Measurements from ENCODE around the gene ABCG2.

Gene ABCG2

GRCh38 chr4:88098993-88099752 is 59.3 kb downstream of the ABCG2 start:
- Histone ChIP-seq H3K9me3 (no peaks in the 10 kb centered on the region), H3K27me3 (ENCODE audit: low read depth) (no peaks in the 10 kb centered on the region), H3K36me3 (replicated peaks) (no peaks in the 10 kb centered on the region), H3K4me1 (peaks cover 9% of the 10 kb centered on the region), H3K4me3 (no peak overlapping the region)
- in situ Hi-C loops (cut with MboI; ENCODE audit: low sequenced_read_pairs) = no loop called here
- DNase-seq (ENCODE audit: low spot score in 2 of 2) = no peak

GRCh38 chr4:88097781-88098180 is 60.7 kb downstream of the ABCG2 start:
- Histone ChIP-seq H3K4me3 (no peak overlapping the region), H3K9me3 (no peaks in the 10 kb centered on the region), H3K4me1 (peaks cover 15% of the 10 kb centered on the region), H3K36me3 (replicated peaks) (no peaks in the 10 kb centered on the region), H3K27me3 (ENCODE audit: low read depth) (no peaks in the 10 kb centered on the region)
- DNase-seq (ENCODE audit: low spot score in 2 of 2) = no peak
- in situ Hi-C loops (cut with MboI; ENCODE audit: low sequenced_read_pairs) = no loop called here

GRCh38 chr4:88097301-88097700 is 61.1 kb downstream of the ABCG2 start:
- DNase-seq (ENCODE audit: low spot score in 2 of 2) = no peak
- H3K4me3 ChIP-seq = no peak overlapping the region
- no peaks in the 10 kb centered on the region for H3K36me3 ChIP-seq (replicated peaks)
- H3K27me3 ChIP-seq (ENCODE audit: low read depth) = no peaks in the 10 kb centered on the region
- in situ Hi-C loops (cut with MboI; ENCODE audit: low sequenced_read_pairs) = no loop called here
- peaks cover 15% of the 10 kb centered on the region for H3K4me1 ChIP-seq
- no peaks in the 10 kb centered on the region for H3K9me3 ChIP-seq

GRCh38 chr4:88093874-88094273 is 64.6 kb downstream of the ABCG2 start:
- DNase-seq (ENCODE audit: low spot score in 2 of 2) = no peak
- in situ Hi-C loops (cut with MboI; ENCODE audit: low sequenced_read_pairs) = no loop called here
- Histone ChIP-seq H3K4me1 (peaks cover 15% of the 10 kb centered on the region), H3K27me3 (ENCODE audit: low read depth) (no peaks in the 10 kb centered on the region), H3K36me3 (replicated peaks) (no peaks in the 10 kb centered on the region), H3K9me3 (no peaks in the 10 kb centered on the region), H3K4me3 (no peak overlapping the region)

- in situ Hi-C loops (cut with MboI; ENCODE audit: low sequenced_read_pairs) = no loop called here
- H3K27me3 ChIP-seq (ENCODE audit: low read depth) = no peaks in the 10 kb centered on the region
- no peak for DNase-seq (ENCODE audit: low spot score in 2 of 2)
- peaks cover 14% of the 10 kb centered on the region for H3K4me1 ChIP-seq
- H3K4me3 ChIP-seq = no peak overlapping the region
- H3K36me3 ChIP-seq (replicated peaks) = no peaks in the 10 kb centered on the region
- H3K9me3 ChIP-seq = no peaks in the 10 kb centered on the region
Measured at GRCh38 chr4:88091378-88091777, 67.1 kb downstream of the ABCG2 start.

GRCh38 chr4:88090898-88091297 is 67.5 kb downstream of the ABCG2 start:
- no peaks in the 10 kb centered on the region for H3K9me3 ChIP-seq
- no peak overlapping the region for H3K4me3 ChIP-seq
- DNase-seq (ENCODE audit: low spot score in 2 of 2) = no peak
- in situ Hi-C loops (cut with MboI; ENCODE audit: low sequenced_read_pairs) = no loop called here
- H3K36me3 ChIP-seq (replicated peaks) = no peaks in the 10 kb centered on the region
- H3K4me1 ChIP-seq = peaks cover 10% of the 10 kb centered on the region
- H3K27me3 ChIP-seq (ENCODE audit: low read depth) = no peaks in the 10 kb centered on the region

- no peak for DNase-seq (ENCODE audit: low spot score in 2 of 2)
- Histone ChIP-seq H3K9me3 (no peaks in the 10 kb centered on the region), H3K36me3 (replicated peaks) (no peaks in the 10 kb centered on the region), H3K27me3 (ENCODE audit: low read depth) (no peaks in the 10 kb centered on the region), H3K4me3 (no peak overlapping the region), H3K4me1 (no peaks in the 10 kb centered on the region)
- in situ Hi-C loops (cut with MboI; ENCODE audit: low sequenced_read_pairs) = no loop called here
Measured at GRCh38 chr4:88087004-88087403, 71.4 kb downstream of the ABCG2 start.

GRCh38 chr4:88080626-88081025 is 77.8 kb downstream of the ABCG2 start:
- no peak overlapping the region for H3K4me3 ChIP-seq
- peaks cover 7% of the 10 kb centered on the region; the same call in 1 of the 2 replicates for H3K36me3 ChIP-seq (replicated peaks)
- no peaks in the 10 kb centered on the region for H3K27me3 ChIP-seq (ENCODE audit: low read depth)
- no peak for DNase-seq (ENCODE audit: low spot score in 2 of 2)
- no peaks in the 10 kb centered on the region for H3K4me1 ChIP-seq
- H3K9me3 ChIP-seq = no peaks in the 10 kb centered on the region
- in situ Hi-C loops (cut with MboI; ENCODE audit: low sequenced_read_pairs) = no loop called here

GRCh38 chr4:88078579-88078978 is 79.9 kb downstream of the ABCG2 start:
- Histone ChIP-seq H3K27me3 (ENCODE audit: low read depth) (no peaks in the 10 kb centered on the region), H3K4me1 (no peaks in the 10 kb centered on the region), H3K9me3 (no peaks in the 10 kb centered on the region), H3K4me3 (no peak overlapping the region), H3K36me3 (replicated peaks) (peaks cover 7% of the 10 kb centered on the region; the same call in 1 of the 2 replicates)
- in situ Hi-C loops (cut with MboI; ENCODE audit: low sequenced_read_pairs) = no loop called here
- no peak for DNase-seq (ENCODE audit: low spot score in 2 of 2)

- peaks cover 7% of the 10 kb centered on the region; the same call in 1 of the 2 replicates for H3K36me3 ChIP-seq (replicated peaks)
- in situ Hi-C loops (cut with MboI; ENCODE audit: low sequenced_read_pairs) = no loop called here
- H3K27me3 ChIP-seq (ENCODE audit: low read depth) = no peaks in the 10 kb centered on the region
Measured at GRCh38 chr4:88077911-88078524, 80.4 kb downstream of the ABCG2 start.

GRCh38 chr4:88075336-88075735 is 83.1 kb downstream of the ABCG2 start:
- no peaks in the 10 kb centered on the region for H3K4me1 ChIP-seq
- DNase-seq (ENCODE audit: low spot score in 2 of 2) = no peak
- H3K27me3 ChIP-seq (ENCODE audit: low read depth) = no peaks in the 10 kb centered on the region
- in situ Hi-C loops (cut with MboI; ENCODE audit: low sequenced_read_pairs) = no loop called here
- no peaks in the 10 kb centered on the region for H3K9me3 ChIP-seq
- H3K4me3 ChIP-seq = no peak overlapping the region
- peaks cover 13% of the 10 kb centered on the region for H3K36me3 ChIP-seq (replicated peaks)

More at GRCh38 chr4:88077911-88078524, 80.4 kb downstream of the ABCG2 start:
- no peaks in the 10 kb centered on the region for H3K4me1 ChIP-seq
- no peaks in the 10 kb centered on the region for H3K9me3 ChIP-seq
- no peak for DNase-seq (ENCODE audit: low spot score in 2 of 2)
- H3K4me3 ChIP-seq = no peak overlapping the region

GRCh38 chr4:88070031-88070430 is 88.4 kb downstream of the ABCG2 start:
- Histone ChIP-seq H3K27me3 (ENCODE audit: low read depth) (no peaks in the 10 kb centered on the region), H3K9me3 (no peaks in the 10 kb centered on the region), H3K4me3 (no peak overlapping the region), H3K36me3 (replicated peaks) (peaks cover 25% of the 10 kb centered on the region), H3K4me1 (no peaks in the 10 kb centered on the region)
- in situ Hi-C loops (cut with MboI; ENCODE audit: low sequenced_read_pairs) = no loop called here
- DNase-seq (ENCODE audit: low spot score in 2 of 2) = no peak

- in situ Hi-C loops (cut with MboI; ENCODE audit: low sequenced_read_pairs) = no loop called here
- Histone ChIP-seq H3K27me3 (ENCODE audit: low read depth) (no peaks in the 10 kb centered on the region), H3K9me3 (no peaks in the 10 kb centered on the region), H3K4me1 (no peaks in the 10 kb centered on the region), H3K36me3 (replicated peaks) (peaks cover 33% of the 10 kb centered on the region), H3K4me3 (no peak overlapping the region)
- DNase-seq (ENCODE audit: low spot score in 2 of 2) = no peak
Measured at GRCh38 chr4:88064410-88064809, 94.0 kb downstream of the ABCG2 start.

GRCh38 chr4:88063634-88064296 is 94.7 kb downstream of the ABCG2 start:
- in situ Hi-C loops (cut with MboI; ENCODE audit: low sequenced_read_pairs) = no loop called here
- no peak overlapping the region for H3K4me3 ChIP-seq
- H3K9me3 ChIP-seq = no peaks in the 10 kb centered on the region
- no peaks in the 10 kb centered on the region for H3K4me1 ChIP-seq
- peaks cover 40% of the 10 kb centered on the region for H3K36me3 ChIP-seq (replicated peaks)
- DNase-seq (ENCODE audit: low spot score in 2 of 2) = no peak
- no peaks in the 10 kb centered on the region for H3K27me3 ChIP-seq (ENCODE audit: low read depth)

Measured in HAP-1 (cell line).